ENCODE data around the gene AP5M1.
"Not testable (repeated sequence)": the region's sequence is repeated elsewhere in the genome, so short reads cannot be mapped to it uniquely, and the experiment has no call there.

Gene AP5M1

GRCh38 chr14:57291692-57292647, 23.2 kb downstream of the AP5M1 start:
- DNase-seq, result no peak

- DNase-seq, result no peak
Observed at GRCh38 chr14:57293866-57294837, 25.4 kb downstream of the AP5M1 start.

- DNase-seq, result no peak
Observed at GRCh38 chr14:57295239-57295638, 26.5 kb downstream of the AP5M1 start.

- no peak for DNase-seq
Observed at GRCh38 chr14:57297852-57298251, 29.1 kb downstream of the AP5M1 start.

- no peak for DNase-seq
Observed at GRCh38 chr14:57299511-57299910, 30.7 kb downstream of the AP5M1 start.

- no peak for DNase-seq
Observed at GRCh38 chr14:57302883-57303282, 34.1 kb downstream of the AP5M1 start.

GRCh38 chr14:57314396-57315089, 45.8 kb downstream of the AP5M1 start:
- no peak for DNase-seq

- peak; percentile 70 to 80 for DNase-seq
Observed at GRCh38 chr14:57317248-57317833, 48.6 kb downstream of the AP5M1 start.

- DNase-seq, result no peak
Observed at GRCh38 chr14:57319636-57320192, 50.9 kb downstream of the AP5M1 start.

GRCh38 chr14:57323721-57324120, 55.0 kb downstream of the AP5M1 start:
- no peak for DNase-seq

- DNase-seq, result no peak
Observed at GRCh38 chr14:57326253-57326652, 57.5 kb downstream of the AP5M1 start.

- DNase-seq, result no peak
Observed at GRCh38 chr14:57329833-57330232, 61.1 kb downstream of the AP5M1 start.

GRCh38 chr14:57332475-57332874, 63.7 kb downstream of the AP5M1 start:
- DNase-seq, result not testable (repeated sequence)

- DNase-seq, result not testable (repeated sequence)
Observed at GRCh38 chr14:57333726-57334125, 65.0 kb downstream of the AP5M1 start.

GRCh38 chr14:57343545-57344297, 75.0 kb downstream of the AP5M1 start:
- DNase-seq, result not testable (repeated sequence)

- no peak for DNase-seq
Observed at GRCh38 chr14:57345106-57345505, 76.3 kb downstream of the AP5M1 start.

GRCh38 chr14:57346741-57347140, 78.0 kb downstream of the AP5M1 start:
- no peak for DNase-seq

Measured in activated CD4-positive, alpha-beta T cell treated with anti-CD3 and anti-CD28 coated beads for 4 hours (primary cell).